ENCODE measurements around the gene SGIP1.

GRCh38 chr1:66578841-66579240, 44.9 kb downstream of the SGIP1 start:
- no peak for TF ChIP-seq EZH2 (IDR thresholded peaks at IDR 0.05)
- no peak for TF ChIP-seq CTCF (IDR thresholded peaks at IDR 0.05)

Data from neural progenitor cell (in vitro differentiated cells).